T-helper 17 cell (primary cell): ENCODE results near the gene PROM2. TPM values are rescaled to one million over a fixed set of nuclear protein-coding genes. Genes with fewer than 3 reads are reported as not detected.

Experiments
- ATAC-seq: fragments of 150-1000 bp; cut with Tn5 transposase; 2 replicates; pipeline ENCODE4 v1.10.0; 2021; ENCODE audit warnings: mild to moderate bottlenecking, moderate library complexity
- DNase-seq, 3 donors: peaks; one replicate each; pipeline versions ENCODE4 v3.0.0 to v3.0.0-alpha.2; 2020 to 2021
- H3K9me3 ChIP-seq: one replicate; pipeline ENCODE4 v1.7.0; 2013; ENCODE audit warnings: low read length, mild to moderate bottlenecking; ENCODE audit not compliant: control insufficient read depth, poor library complexity, severe bottlenecking
- H3K27ac Mint-ChIP-seq: one replicate; pipeline ENCODE4 v1.8.0; 2022; ENCODE audit warnings: mild to moderate bottlenecking, moderate library complexity, mixed read lengths
- H3K27me3 Mint-ChIP-seq: one replicate; pipeline ENCODE4 v1.8.0; 2022; ENCODE audit warnings: mixed read lengths
- H3K36me3 Mint-ChIP-seq: one replicate; pipeline ENCODE4 v1.8.0; 2022; ENCODE audit warnings: low read depth, mixed read lengths
- H3K4me1 Mint-ChIP-seq: one replicate; pipeline ENCODE4 v1.8.0; 2022; ENCODE audit warnings: mild to moderate bottlenecking, mixed read lengths
- H3K4me3 Mint-ChIP-seq: one replicate; pipeline ENCODE4 v1.8.0; 2022; ENCODE audit warnings: mild to moderate bottlenecking, moderate library complexity, mixed read lengths
- total RNA-seq, 4 donors: library from RNA in 2 of 4; stranded (reverse) in 2 of 4; gene quantifications; one replicate each; pipeline ENCODE4 v1.2.3 and lab custom pipeline; 2022 to 2026

Gene PROM2
- total RNA-seq, 2 donors from 2014 or later, result 0.77 TPM; not detected in 1

DNA sequence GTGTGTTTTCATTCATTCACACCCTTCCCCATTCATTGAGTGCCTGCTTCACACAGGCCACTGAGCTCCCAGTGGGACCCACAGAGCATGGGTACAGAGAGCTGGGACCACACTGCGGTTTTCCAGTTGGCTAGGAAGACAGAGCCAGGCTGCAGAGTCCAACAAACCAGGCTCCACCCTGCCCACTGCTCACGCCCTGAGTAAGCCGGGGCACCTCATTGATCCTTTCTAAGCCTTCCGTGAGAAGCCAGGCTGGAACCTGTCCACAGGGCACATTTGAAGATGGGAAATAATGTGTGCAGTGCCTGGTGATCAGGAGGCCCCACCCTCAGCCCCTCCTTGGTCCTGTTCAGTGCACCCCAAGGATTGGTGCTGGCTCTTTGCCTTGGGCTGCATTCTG, 36.4 kb downstream of the PROM2 start:
- Mint-ChIP-seq H3K27ac (no peak overlapping the region), H3K27me3 (peaks cover 20% of the 10 kb centered on the region), H3K36me3 (no peaks in the 10 kb centered on the region), H3K4me1 (peaks cover 4% of the 10 kb centered on the region), H3K4me3 (no peak overlapping the region)
- H3K9me3 ChIP-seq, result no peaks in the 10 kb centered on the region
- DNase-seq (no peak), ATAC-seq (no peak)

- no peaks in the 10 kb centered on the region for H3K36me3 Mint-ChIP-seq
- DNase-seq, result no peak
These were observed 37.7 kb downstream of the PROM2 start for GRCh38 chr2:95311815-95312542.

GRCh38 chr2:95312543-95313201, 38.4 kb downstream of the PROM2 start:
- Mint-ChIP-seq H3K27ac (no peak overlapping the region), H3K4me1 (peaks cover 2% of the 10 kb centered on the region), H3K36me3 (no peaks in the 10 kb centered on the region), H3K27me3 (peaks cover 28% of the 10 kb centered on the region), H3K4me3 (no peak overlapping the region)
- no peak for ATAC-seq
- H3K9me3 ChIP-seq, result no peaks in the 10 kb centered on the region
- no peak for DNase-seq

More at GRCh38 chr2:95311815-95312542, 37.7 kb downstream of the PROM2 start:
- no peaks in the 10 kb centered on the region for H3K9me3 ChIP-seq
- Mint-ChIP-seq H3K4me1 (peaks cover 2% of the 10 kb centered on the region), H3K27me3 (peaks cover 30% of the 10 kb centered on the region), H3K4me3 (no peak overlapping the region), H3K27ac (no peak overlapping the region)
- no peak for ATAC-seq

GRCh38 chr2:95313296-95314131, 39.3 kb downstream of the PROM2 start:
- DNase-seq (no peak), ATAC-seq (no peak)
- Mint-ChIP-seq H3K27me3 (peaks cover 27% of the 10 kb centered on the region), H3K4me1 (peaks cover 2% of the 10 kb centered on the region), H3K36me3 (no peaks in the 10 kb centered on the region), H3K4me3 (no peak overlapping the region), H3K27ac (no peak overlapping the region)
- H3K9me3 ChIP-seq, result no peaks in the 10 kb centered on the region

DNA sequence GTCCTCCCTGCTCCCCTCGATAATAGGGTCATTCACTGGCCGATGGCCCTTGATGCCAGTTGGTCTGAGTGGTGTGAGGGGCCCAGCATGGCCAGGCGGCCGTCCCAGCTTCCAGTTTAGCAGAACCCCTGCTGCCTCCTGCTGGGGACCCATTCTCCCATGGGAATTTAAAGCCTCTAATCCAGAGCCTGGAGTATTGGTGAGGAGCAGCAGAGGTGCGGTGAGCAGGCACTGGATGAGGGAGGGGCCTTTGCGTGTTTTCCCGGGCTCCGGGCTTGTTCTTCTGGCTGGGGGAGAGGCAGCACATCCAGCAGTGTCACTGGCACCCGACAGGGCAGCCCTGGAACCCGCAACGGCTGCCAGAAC, 40.3 kb downstream of the PROM2 start:
- no peaks in the 10 kb centered on the region for H3K36me3 Mint-ChIP-seq
- H3K4me1 Mint-ChIP-seq, result peaks cover 2% of the 10 kb centered on the region
- no peak for ATAC-seq

GRCh38 chr2:95314964-95315611, 40.8 kb downstream of the PROM2 start:
- H3K9me3 ChIP-seq, result no peaks in the 10 kb centered on the region
- H3K36me3 Mint-ChIP-seq, result no peaks in the 10 kb centered on the region
- H3K27ac Mint-ChIP-seq, result no peak overlapping the region
- H3K4me1 Mint-ChIP-seq, result peaks cover 1% of the 10 kb centered on the region
- DNase-seq (no peak), ATAC-seq (no peak)
- H3K27me3 Mint-ChIP-seq, result peaks cover 30% of the 10 kb centered on the region
- H3K4me3 Mint-ChIP-seq, result no peak overlapping the region

More for the DNA sequence above, 40.3 kb downstream of the PROM2 start:
- Mint-ChIP-seq H3K27ac (no peak overlapping the region), H3K27me3 (peaks cover 33% of the 10 kb centered on the region), H3K4me3 (no peak overlapping the region)
- no peaks in the 10 kb centered on the region for H3K9me3 ChIP-seq
- DNase-seq, result no peak

DNA sequence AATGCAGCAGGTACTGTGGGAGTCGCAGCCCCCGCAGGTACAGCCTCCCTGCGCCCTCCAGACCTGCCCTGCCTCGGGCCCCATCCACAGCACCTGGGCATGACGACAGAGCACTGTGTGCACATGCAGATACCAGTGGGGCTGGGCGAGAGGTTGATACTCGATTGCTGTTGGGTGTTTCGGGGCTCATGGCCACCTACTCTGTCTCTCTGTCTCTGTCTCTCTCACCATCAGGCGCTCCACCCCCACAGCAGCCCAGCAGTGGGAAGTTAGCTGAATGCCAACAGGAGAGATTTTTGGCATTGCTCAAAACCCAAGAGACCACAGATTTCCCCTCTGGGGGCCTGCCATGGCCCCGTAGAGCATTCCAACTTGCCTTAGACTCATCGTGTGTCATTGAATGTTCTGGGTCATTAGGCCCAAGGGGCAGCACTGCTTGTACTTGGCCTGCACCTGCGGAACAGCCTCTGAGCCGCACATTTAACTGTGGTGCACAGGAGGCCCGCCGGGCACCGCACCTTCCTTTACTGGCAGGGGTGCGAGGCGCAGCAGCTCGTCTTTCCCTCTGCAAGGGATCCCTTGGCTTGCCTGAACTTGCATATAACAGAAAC, 41.7 kb downstream of the PROM2 start:
- H3K36me3 Mint-ChIP-seq, result no peaks in the 10 kb centered on the region
- no peak overlapping the region for H3K4me3 Mint-ChIP-seq
- H3K27me3 Mint-ChIP-seq, result peaks cover 29% of the 10 kb centered on the region
- ATAC-seq, result no peak
- H3K4me1 Mint-ChIP-seq, result no peaks in the 10 kb centered on the region
- H3K9me3 ChIP-seq, result no peaks in the 10 kb centered on the region
- no peak for DNase-seq
- no peak overlapping the region for H3K27ac Mint-ChIP-seq

DNA sequence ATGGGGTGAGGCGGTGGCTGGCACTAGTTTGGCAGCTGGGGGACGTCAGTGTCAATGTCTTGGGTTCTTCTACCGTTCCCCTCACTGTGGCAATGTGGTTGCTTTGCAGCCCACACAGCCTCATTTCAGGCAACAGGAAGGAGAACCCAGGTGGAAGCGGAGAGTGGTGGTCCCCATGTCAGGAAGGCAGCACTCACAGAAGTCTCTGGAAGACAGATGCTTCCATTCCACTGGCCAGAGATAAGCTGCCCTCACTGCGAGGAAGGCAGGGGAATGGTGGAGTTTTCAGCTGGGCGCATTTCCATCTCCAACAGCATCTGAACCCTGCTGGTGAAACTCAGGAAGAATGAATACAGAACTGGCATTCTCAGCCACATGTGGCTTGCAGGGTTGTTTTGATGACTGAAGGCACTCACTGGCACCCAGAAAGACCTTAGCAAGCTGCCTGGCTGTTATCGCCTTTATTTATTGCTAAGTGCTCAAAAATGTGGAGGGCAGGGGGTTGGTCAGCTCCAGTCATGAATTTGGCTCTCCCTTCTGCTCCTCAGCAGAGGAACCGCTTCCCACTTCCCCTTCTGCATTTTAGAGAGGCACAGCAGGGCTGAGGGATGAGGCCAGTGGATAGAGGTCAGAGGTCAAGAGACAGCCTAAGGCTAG, 42.3 kb downstream of the PROM2 start:
- no peak for ATAC-seq
- H3K4me3 Mint-ChIP-seq, result no peak overlapping the region
- no peak overlapping the region for H3K27ac Mint-ChIP-seq
- H3K36me3 Mint-ChIP-seq, result no peaks in the 10 kb centered on the region
- H3K9me3 ChIP-seq, result no peaks in the 10 kb centered on the region
- DNase-seq, result no peak
- peaks cover 29% of the 10 kb centered on the region for H3K27me3 Mint-ChIP-seq
- no peaks in the 10 kb centered on the region for H3K4me1 Mint-ChIP-seq

DNA sequence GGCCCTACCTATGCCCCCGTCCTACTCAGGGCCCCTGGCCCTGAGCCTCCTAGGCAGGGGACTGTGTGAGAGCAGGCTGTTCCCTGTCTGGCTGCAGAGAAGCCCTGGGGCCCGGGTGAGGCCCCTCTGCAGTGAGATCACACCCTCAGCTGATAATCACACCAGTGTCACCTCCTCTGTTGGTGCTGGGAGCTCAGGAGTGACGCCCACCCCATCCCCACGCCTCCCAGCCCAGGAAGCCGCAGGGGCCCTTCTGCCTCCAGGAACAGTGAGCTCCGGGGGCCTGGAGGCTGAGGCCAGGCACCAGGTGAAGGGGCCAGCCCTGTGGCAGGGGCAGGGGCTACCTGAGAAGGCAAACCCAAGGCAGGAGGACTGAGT, 42.9 kb downstream of the PROM2 start:
- DNase-seq (no peak), ATAC-seq (no peak)
- Mint-ChIP-seq H3K27me3 (peaks cover 29% of the 10 kb centered on the region), H3K4me3 (no peak overlapping the region), H3K4me1 (no peaks in the 10 kb centered on the region), H3K27ac (no peak overlapping the region), H3K36me3 (no peaks in the 10 kb centered on the region)
- no peaks in the 10 kb centered on the region for H3K9me3 ChIP-seq

- Mint-ChIP-seq H3K27me3 (peaks cover 29% of the 10 kb centered on the region), H3K4me1 (no peaks in the 10 kb centered on the region), H3K27ac (no peak overlapping the region), H3K4me3 (no peak overlapping the region), H3K36me3 (no peaks in the 10 kb centered on the region)
- ATAC-seq (no peak), DNase-seq (no peak)
- no peaks in the 10 kb centered on the region for H3K9me3 ChIP-seq
These were observed 43.6 kb downstream of the PROM2 start for GRCh38 chr2:95317665-95318425.

DNA sequence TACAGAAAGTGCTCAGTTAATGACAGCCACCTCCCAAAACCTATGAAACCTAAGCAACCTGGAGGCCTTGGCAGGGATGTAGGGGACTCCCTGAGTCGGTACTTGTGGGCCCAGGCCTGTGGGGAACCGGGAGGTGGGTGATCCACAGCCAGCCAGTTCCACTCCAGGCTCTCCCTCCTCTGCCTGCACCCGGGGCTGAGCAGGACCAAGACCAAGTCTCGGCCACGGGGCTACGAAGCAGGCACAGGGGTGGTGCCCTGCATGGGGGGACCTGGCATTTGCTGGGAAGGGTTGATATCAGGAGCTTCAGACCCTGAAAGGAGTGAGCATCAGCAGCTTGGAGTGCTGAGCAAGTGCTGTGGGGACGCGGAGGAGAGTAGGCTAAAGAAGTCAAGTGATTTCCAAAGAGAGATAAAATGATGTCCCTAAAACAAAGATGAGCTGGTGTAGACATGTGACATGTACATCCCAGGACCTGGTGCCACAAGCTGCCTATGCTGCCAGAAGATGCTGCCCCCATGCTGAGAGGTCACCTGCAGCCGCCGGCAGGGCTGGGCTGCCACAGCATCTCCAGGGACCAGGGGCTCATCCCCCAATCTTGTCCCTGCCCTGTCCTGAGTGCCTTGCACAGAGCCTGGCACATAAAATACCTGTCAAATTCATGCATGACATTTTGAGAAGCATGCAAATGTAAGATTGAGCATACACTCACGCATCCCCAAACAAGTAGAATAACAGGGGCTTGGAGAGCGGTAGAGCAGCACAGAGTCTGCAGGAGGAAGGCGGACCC, 44.4 kb downstream of the PROM2 start:
- no peak for DNase-seq
- Mint-ChIP-seq H3K27me3 (peaks cover 29% of the 10 kb centered on the region), H3K4me1 (no peaks in the 10 kb centered on the region)

More for the DNA sequence above, 44.4 kb downstream of the PROM2 start:
- Mint-ChIP-seq H3K36me3 (no peaks in the 10 kb centered on the region), H3K4me3 (no peak overlapping the region), H3K27ac (no peak overlapping the region)
- no peak for ATAC-seq
- H3K9me3 ChIP-seq, result no peaks in the 10 kb centered on the region
